Left forelimb (tissue), 1 donor: Measurements from ENCODE around the gene RBM33.
"Not testable (repeated sequence)": the region's sequence is repeated elsewhere in the genome, so short reads cannot be mapped to it uniquely, and the experiment has no call there.

Experiments used
- DNase-seq: peaks from one replicate; pipeline ENCODE4 v3.0.0-alpha.2; 2018; ENCODE audit warnings: low spot score

RBM33 gene

GRCh38 chr7:155665079-155665956, 20.9 kb downstream of the RBM33 start:
- no peak for DNase-seq

DNA sequence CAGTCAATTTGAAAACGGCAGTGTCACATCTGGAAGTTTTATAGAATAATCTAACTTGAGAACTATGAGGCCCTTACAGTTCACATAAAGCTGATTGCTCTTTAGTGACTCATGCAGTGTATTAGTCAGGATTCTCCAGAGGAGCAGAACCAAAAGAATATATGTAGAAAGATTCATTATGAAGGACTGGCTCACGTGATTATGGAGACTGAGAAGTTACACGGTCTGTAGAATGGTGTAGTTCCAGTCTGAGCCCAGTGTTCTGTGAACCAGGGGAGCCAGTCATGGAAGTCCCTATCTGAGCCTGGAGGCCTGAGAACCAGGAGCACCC, 21.5 kb downstream of the RBM33 start:
- no peak for DNase-seq

DNA sequence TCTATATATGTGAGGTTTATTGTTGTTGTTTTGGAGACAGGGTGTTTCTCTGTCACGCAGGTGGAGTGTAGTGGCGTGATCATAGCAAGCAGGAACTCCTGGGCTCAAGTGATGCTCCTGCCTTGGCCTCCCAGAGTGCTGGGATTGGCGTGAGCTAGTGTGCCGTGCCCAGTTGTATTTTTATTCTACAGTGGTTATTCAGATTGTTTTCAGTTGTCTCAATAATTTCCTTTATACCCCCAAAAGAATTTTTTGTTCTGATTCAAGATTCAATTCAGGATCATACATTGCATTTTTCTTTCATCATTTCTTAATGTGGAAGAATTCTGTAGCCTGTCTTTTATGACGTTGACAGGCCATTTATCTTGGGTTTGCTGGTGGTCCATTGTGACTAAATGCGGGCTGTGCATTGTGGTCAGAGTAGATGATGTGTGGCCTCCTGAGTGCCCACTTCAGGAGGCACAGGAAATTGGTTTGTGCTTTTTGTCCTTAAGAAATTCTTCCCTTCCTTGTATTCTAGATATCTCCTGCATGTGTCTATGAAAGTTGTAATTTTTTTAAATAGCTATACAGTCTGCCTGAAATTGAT, 22.9 kb downstream of the RBM33 start:
- no peak for DNase-seq

DNA sequence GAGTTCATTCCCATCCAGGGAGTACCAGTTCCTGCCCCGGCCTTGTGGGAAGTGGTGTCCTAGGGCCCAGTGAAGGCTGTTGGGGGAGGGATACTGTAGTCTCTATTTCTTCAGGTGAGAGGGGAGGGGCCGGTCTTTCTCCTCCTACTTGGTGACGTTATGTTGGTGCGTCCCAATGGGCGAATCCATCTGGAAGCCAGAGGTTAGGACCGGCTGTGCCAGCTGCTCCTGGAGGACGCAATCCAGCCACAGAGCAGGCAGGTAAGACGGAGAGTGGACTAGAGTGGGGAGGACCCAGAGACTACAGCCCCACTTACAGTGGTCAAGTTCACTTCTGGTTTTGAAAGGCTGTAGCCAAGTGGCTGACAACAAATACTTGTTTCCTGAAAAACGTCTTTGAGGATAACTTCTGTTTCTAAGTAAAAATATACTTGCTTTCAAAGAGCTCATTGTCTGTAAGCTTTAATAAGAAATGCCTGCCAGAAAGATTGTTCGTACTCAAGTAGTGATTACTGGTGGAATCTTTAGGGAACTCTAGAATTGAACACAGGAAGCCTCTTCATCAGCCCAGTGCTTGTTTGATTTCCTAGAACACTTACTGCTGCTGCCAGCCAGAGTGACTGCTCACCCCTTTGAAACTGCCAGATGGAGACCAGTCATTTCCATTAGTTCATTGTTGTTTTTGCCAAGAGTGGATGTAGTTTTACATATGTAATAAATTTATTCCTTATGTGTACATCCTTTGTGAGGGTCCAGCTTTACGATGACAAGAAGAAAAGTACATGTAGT, 25.4 kb downstream of the RBM33 start:
- DNase-seq: no peak

- DNase-seq: no peak
Observed at GRCh38 chr7:155670521-155670920, 26.1 kb downstream of the RBM33 start.

DNA sequence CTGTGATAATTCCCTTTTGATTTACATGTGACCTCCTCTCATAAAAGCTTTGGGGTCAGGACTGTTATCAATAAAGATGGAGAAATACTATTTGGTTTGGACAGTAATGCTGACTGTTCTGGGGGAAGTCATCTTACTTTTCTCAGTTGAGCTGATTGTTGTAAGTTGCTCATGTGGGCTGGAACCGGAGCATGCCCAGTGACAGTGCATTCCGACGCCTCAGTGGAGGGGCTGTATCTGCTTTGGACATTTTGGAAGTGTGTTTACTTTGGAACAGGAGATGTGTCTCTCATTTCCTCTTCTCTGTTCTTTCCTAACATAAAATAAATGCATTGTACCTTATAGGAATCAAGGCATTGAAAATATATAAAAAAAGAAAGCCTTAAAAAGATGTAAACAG, 30.1 kb downstream of the RBM33 start:
- DNase-seq: no peak

- no peak for DNase-seq
Observed at GRCh38 chr7:155676052-155676451, 31.6 kb downstream of the RBM33 start.

DNA sequence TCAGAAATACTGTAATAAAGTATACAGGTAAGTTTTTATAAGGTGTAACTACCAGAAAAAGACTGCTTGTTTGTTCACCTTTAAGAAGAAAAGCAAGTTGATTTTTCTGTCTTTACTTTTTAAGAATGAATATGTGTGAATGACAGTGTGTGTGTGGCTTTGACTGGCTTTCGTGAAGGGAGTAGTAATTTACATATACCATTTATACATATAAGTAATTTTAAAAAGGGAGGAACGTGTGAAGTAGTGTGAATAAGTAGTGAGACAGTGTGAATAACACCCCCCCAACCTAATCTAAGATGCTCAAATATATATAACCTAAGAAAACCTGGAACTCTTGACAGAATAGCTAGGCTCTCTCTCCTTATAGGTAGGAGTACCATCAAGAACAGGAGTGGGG, 33.2 kb downstream of the RBM33 start:
- DNase-seq: no peak

- DNase-seq: no peak
Observed at GRCh38 chr7:155680124-155680523, 35.7 kb downstream of the RBM33 start.

DNA sequence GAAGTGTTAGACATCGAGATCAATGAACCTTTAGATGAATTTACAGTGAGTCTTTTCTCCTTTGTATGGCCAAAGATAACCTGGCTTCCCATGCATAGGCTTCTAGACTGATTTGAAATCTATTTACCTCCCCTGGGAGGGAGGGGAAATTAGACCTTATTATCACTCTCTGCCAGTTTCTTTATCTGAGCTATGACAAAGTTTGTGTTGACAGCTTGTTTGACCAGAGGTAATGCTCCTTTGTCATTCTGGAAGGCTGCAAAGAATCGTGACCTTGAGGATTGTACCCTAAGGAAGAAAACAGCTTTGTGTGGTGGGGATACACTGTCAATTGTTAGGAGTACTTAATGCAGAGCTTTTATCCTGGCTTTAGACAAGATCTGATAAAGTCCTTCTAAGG, 36.4 kb downstream of the RBM33 start:
- no peak for DNase-seq

DNA sequence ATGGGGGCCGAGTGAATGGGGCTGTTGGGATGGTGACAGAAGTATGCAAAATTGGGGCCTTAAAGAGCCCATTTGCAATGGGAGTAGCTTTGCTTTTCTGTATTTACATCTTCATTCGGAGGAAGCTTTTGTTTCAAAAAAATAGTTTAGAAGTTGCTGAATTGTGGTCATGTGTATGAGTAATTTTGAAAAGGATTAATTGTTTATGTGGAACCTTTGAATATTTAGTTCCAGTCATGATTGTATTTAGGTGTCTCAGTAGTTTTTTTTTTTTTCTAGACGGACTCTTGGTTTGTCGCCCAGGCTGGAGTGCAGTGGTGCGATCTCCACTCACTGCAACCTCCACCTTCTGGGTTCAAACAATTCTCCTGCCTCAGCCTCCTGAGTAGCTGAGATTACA, 37.2 kb downstream of the RBM33 start:
- no peak for DNase-seq

DNA sequence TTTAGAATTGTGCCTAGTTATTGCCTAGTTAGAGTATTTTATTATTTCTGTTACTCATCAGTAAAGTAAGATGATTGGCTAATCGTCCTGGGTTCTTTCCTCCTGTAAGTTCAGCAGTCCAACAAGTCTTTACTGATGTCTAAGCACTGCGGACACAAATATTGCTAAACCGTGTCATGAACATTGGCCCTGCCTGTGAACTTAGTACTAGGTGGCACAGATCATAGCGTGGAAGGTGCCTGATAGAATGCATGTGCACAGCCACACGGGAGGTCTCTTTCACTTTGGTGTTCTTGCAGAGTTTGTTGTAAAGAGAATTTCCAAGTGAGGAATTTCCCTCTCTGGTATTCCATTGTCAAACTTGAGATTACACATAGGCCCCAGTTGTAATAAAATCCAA, 38.0 kb downstream of the RBM33 start:
- no peak for DNase-seq

- DNase-seq: no peak
Observed at GRCh38 chr7:155683098-155683497, 38.6 kb downstream of the RBM33 start.

DNA sequence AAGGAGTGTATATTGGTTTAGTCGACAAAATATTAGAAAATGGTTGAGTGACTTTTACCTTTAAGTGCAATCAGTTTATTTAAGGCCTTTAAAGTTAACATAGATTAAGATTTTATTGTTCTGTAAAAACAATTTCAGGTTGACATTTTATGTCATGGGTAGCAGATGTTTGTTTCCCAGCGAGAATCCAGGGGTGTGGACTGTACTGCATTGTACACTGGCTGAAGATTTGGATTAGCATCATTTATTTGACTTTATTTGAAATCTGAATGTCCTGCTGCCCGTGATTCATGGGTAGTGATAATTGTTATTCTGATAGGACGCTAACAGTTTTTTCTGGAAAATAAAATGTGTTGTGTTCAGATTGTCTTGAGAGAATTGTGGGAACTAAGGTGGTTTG, 39.3 kb downstream of the RBM33 start:
- no peak for DNase-seq

DNA sequence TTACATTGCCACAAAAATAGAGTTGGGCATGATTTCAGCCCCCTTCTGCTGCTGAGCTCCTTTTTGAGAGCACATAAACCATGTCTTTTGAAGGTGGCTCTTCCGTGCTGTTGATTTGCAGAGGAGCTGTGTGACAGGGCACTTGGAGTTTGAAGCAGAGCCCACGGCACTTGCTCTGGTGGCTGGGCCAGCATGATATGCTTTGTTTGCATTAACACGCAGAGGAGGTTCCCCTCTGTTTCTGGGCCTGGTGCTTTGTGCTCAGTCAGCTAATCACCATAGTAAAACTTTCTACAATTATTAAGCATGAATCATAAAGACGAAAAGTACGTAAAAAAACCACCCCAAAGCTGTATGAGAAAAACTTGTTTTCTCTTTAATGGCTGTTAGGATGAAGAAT, 40.1 kb downstream of the RBM33 start:
- no peak for DNase-seq

- DNase-seq: no peak
Observed at GRCh38 chr7:155685070-155685790, 40.8 kb downstream of the RBM33 start.

GRCh38 chr7:155685791-155686160, 41.3 kb downstream of the RBM33 start:
- DNase-seq: no peak

DNA sequence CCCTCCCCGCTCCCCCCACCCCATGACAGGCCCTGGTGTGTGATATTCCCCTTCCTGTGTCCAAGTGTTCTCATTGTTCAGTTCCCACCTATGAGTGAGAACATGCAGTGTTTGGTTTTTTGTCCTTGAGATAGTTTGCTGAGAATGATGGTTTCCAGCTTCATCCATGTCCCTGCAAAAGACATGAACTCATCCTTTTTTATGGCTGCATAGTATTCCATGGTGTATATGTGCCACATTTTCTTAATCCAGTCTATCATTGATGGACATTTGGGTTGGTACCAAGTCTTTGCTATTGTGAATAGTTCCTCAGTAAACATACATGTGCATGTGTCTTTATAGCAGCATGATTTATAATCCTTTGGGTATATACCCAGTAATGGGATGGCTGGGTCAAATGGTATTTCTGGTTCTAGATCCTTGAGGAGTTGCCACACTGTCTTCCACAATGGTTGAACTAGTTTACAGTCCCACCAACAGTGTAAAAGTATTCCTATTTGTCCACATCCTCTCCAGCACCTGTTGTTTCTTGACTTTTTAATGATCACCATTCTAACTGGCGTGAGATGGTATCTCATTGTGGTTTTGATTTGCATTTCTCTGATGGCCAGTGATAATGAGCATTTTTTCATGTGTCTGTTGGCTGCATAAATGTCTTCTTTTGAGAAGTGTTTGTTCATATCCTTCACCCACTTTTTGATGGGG, 42.3 kb downstream of the RBM33 start:
- not testable (repeated sequence) for DNase-seq

GRCh38 chr7:155688237-155688636, 43.8 kb downstream of the RBM33 start:
- not testable (repeated sequence) for DNase-seq

DNA sequence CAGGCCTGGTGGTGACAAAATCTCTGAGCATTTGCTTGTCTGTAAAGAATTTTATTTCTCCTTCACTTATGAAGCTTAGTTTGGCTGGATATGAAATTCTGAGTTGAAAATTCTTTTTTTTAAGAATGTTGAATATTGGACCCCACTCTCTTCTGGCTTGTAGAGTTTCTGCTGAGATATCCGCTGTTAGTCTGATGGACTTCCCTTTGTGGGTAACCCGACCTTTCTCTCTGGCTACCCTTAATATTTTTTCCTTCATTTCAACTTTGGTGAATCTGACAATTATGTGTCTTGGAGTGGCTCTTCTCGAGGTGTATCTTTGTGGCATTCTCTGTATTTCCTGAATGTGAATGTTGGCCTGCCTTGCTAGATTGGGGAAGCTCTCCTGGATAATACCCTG, 46.2 kb downstream of the RBM33 start:
- DNase-seq: not testable (repeated sequence)

GRCh38 chr7:155692317-155692716, 47.9 kb downstream of the RBM33 start:
- no peak for DNase-seq

GRCh38 chr7:155693826-155694225, 49.4 kb downstream of the RBM33 start:
- no peak for DNase-seq
